Astrocyte of the spinal cord (primary cell): ENCODE measurements around the gene HHEX.

Experiments used
- DNase-seq: peaks from one replicate; pipeline ENCODE4 v3.0.0; 2011; ENCODE audit warnings: low read depth, low spot score
- H3K4me3 ChIP-seq: 2 replicates; pipeline ENCODE4 v1.5.1; 2011; ENCODE audit warnings: low read depth, mild to moderate bottlenecking, low read length, moderate library complexity
- in situ Hi-C: cut with HindIII; loops from 2 replicates; pipeline ENCODE4 v1.10.0; 2017; ENCODE audit warnings: low sequenced_read_pairs
- TF ChIP-seq, protein P1 (sequence below): IDR thresholded peaks from 2 replicates; pipeline ENCODE4 v1.5.1; 2012; ENCODE audit warnings: low read depth, mild to moderate bottlenecking, low read length, inconsistent platforms

Gene HHEX

DNA sequence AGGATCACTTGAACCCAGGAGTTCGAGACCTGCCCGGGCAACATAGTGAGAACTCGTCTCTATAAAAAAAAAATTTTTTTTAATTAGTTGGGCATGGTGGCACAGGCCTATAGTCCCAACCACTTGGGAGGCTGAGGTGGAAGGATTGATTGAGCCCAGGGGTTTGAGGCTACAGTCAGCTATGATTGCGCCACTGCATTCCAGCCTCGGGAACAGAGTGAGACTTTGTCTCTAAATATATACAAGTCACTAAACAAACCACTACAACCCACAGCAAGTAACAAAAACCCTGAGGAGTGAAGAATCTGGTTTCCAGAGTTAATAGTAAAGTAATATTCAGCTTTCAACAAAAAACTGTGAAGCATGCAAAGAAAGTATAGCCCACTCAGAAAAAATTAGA lies 32.7 kb upstream of the HHEX start:
- in situ Hi-C loops, result no loop called here
- no peak overlapping the region for H3K4me3 ChIP-seq
- DNase-seq, result no peak

DNA sequence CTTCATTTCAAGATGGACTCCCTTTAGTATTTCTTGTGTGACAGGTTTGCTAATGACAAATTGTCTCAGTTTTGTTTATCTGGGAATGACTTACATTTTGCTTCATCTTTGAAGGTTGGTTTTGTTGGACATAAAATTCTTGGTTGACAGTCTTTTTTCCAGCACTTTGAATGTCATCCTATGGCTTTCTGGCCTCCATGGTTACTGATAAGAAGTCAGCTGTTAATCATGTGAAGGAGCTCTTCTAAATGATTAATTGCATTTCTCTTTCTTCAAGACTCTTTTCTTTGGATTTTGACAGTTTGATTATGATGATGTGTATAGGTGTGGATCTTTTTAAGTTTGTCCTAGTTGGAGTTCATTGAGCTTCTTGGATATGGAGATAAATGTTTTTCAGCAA lies 26.9 kb upstream of the HHEX start:
- in situ Hi-C loops, result no loop called here
- TF ChIP-seq, protein P1, sequence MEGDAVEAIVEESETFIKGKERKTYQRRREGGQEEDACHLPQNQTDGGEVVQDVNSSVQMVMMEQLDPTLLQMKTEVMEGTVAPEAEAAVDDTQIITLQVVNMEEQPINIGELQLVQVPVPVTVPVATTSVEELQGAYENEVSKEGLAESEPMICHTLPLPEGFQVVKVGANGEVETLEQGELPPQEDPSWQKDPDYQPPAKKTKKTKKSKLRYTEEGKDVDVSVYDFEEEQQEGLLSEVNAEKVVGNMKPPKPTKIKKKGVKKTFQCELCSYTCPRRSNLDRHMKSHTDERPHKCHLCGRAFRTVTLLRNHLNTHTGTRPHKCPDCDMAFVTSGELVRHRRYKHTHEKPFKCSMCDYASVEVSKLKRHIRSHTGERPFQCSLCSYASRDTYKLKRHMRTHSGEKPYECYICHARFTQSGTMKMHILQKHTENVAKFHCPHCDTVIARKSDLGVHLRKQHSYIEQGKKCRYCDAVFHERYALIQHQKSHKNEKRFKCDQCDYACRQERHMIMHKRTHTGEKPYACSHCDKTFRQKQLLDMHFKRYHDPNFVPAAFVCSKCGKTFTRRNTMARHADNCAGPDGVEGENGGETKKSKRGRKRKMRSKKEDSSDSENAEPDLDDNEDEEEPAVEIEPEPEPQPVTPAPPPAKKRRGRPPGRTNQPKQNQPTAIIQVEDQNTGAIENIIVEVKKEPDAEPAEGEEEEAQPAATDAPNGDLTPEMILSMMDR, result no peak
- no peak overlapping the region for H3K4me3 ChIP-seq
- DNase-seq, result no peak

More for the DNA sequence above, 32.7 kb upstream of the HHEX start:
- TF ChIP-seq, protein P1, result no peak

DNA sequence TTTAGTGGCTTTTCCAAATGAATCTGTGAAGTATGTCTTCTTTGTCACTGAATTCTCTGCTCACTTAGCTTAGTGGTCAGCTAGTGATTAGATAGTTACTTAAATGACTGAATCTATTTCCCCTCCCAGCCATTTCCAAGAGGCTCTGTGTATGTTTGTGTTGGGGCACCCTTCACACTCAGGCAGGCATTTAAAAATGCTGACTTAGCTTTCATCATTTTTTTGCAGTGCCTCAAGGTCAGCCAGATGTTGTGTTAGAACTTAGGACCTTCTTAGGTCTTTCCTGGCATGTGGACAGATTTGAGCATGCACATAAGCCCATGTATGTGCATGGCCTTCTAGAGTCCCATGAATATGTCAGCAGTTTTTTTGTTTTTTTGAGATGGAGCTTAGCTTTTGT lies 25.4 kb upstream of the HHEX start:
- in situ Hi-C loops, result no loop called here
- no peak for DNase-seq
- no peak overlapping the region for H3K4me3 ChIP-seq
- TF ChIP-seq, protein P1, result no peak

DNA sequence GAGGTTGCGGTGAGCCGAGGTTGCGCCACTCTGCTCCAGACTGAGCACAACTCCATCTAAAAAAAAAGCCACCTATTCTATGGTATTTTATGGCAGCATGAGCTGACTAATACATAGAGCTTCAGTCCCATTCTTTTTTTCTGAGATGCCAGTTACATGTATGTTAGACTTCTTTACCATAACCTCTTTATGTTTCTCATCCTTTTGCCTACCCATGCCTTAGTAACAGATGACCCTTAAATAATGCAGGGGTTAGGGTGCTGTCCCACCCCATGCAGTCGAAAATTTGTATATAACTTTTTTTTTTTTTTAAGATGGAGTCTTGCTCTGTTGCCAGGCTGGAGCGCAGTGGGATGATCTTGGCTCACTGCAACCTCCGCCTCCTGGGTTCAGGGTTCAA lies 22.7 kb upstream of the HHEX start:
- no peak for DNase-seq
- no peak overlapping the region for H3K4me3 ChIP-seq
- TF ChIP-seq, protein P1, result no peak
- in situ Hi-C loops, result no loop called here

DNA sequence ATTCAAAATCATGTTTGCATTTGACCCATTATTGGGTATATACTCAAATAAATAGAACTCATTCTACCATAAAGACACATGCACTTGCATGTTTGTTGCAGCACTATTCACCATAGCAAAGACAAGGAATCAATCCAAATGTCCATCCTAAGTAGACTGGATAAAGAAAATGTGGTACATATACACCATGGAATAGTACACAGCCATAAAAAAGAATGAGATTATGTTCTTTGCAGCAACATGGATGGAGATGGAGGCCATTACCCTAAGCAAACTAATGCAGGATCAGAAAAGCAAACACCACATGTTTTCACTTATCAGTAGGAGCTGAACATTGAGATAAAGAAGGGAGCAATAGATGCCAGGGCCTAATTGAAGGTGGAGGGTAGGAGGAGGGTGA lies 12.0 kb upstream of the HHEX start:
- in situ Hi-C loops, result no loop called here
- no peak for DNase-seq
- TF ChIP-seq, protein P1, result no peak

DNA sequence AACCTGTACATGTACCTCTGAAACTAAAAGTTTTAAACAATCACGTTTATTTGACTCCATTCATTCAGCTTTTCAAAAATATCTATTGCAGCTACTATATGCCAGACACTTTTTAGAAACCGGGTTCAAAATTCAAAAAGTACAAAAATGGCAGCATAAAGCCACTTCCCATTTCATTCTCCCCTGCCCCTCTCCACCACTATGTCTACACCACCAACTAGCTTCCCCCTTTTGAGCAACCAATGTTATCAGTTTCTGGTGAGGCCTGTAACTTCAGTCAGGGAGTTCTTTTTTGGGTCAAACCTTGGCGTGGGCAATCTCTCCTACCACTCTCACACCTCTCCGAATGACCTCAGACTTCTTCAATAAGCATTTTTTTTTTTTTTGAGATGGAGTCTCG lies 11.5 kb upstream of the HHEX start:
- in situ Hi-C loops, result no loop called here
- TF ChIP-seq, protein P1, result no peak
- H3K4me3 ChIP-seq, result no peak overlapping the region
- no peak for DNase-seq

More for the DNA sequence above, 12.0 kb upstream of the HHEX start:
- H3K4me3 ChIP-seq, result no peak overlapping the region

DNA sequence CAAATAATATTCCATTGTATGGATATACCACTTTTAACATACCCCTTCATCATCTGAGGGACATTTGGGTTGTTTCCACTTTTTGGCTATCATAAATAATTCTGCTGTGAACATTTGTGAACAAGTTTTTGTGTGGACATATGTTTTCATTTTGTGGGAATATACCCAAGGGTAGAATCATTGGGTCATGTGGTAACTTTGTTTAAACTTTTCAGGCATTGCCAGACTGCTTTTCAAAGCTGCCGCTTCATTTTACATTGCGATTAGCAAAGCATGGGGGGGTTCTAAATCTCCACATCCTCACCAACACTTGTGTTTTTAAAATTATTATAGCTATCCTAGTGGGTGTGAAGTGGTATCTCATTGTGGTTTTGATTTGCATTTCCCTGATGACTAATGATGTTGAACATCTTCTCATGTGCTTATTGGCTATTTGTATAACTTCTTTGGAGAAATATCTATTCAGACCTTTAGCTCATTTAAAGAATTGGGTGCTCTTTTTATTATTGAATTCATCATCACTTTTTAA lies 8.4 kb upstream of the HHEX start:
- in situ Hi-C loops, result no loop called here
- TF ChIP-seq, protein P1, result no peak
- H3K4me3 ChIP-seq, result no peak overlapping the region
- DNase-seq, result no peak
